ENCODE results near the gene KBTBD12. TPM values are rescaled to one million over a fixed set of nuclear protein-coding genes. Genes with fewer than 3 reads are reported as not detected.

KBTBD12 gene
- total RNA-seq, 1 donor from 2014 or later = not detected

DNA sequence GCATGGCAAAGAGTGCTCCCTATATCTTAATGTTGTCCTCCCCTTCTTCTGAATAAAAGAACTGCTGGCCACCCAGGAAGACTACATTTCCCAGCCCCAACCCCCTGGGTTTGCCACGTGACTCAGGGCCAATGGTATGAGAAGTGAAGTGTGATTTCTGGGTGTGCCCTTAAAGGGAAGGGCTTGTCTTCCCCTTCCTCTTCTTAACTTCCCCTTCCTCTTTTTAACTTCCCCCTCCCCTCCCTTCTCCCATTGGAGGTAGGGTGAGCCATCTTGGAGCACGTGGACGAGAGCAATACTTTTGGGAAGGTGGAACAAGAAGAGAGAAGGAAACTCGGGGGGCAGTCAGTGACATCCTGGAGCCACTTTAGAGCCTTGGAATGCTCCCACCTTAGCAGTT lies 6.8 kb upstream of the KBTBD12 start:
- peak overlapping the region; percentile 39 for H3K4me3 Mint-ChIP-seq
- H3K9me3 ChIP-seq (ENCODE audit: low read depth) = no peaks in the 10 kb centered on the region
- H3K79me2 ChIP-seq (ENCODE audit: low read depth) = no peaks in the 10 kb centered on the region
- no peak for TF ChIP-seq CTCF (IDR thresholded peaks at IDR 0.05)
- no peak for TF ChIP-seq EZH2 (IDR thresholded peaks at IDR 0.05)
- TF ChIP-seq EZH2phosphoT487 (IDR thresholded peaks at IDR 0.05) = no peak
- H3K36me3 ChIP-seq = no peaks in the 10 kb centered on the region
- no peaks in the 10 kb centered on the region for H3K4me1 Mint-ChIP-seq
- H3K9me3 Mint-ChIP-seq = no peaks in the 10 kb centered on the region
- H3K4me1 ChIP-seq = no peaks in the 10 kb centered on the region
- H3K27me3 ChIP-seq = peaks cover 6% of the 10 kb centered on the region
- no peak overlapping the region for H3K4me2 ChIP-seq
- H3K36me3 Mint-ChIP-seq = no peaks in the 10 kb centered on the region
- H3K27me3 Mint-ChIP-seq (ENCODE audit: insufficient read depth, low read depth) = peaks cover 10% of the 10 kb centered on the region
- no peaks in the 10 kb centered on the region for H3F3A ChIP-seq (ENCODE audit: low read depth)
- H3K27ac Mint-ChIP-seq = no peak overlapping the region
- no peak overlapping the region for H3K27ac ChIP-seq
- no peak for DNase-seq (ENCODE audit: low spot score)
- H3K9ac ChIP-seq = no peak overlapping the region
- H2AFZ ChIP-seq (replicated peaks) = no peak overlapping the region
- H3K4me3 ChIP-seq = no peak overlapping the region
- H4K20me1 ChIP-seq (ENCODE audit: low read depth) = no peaks in the 10 kb centered on the region

DNA sequence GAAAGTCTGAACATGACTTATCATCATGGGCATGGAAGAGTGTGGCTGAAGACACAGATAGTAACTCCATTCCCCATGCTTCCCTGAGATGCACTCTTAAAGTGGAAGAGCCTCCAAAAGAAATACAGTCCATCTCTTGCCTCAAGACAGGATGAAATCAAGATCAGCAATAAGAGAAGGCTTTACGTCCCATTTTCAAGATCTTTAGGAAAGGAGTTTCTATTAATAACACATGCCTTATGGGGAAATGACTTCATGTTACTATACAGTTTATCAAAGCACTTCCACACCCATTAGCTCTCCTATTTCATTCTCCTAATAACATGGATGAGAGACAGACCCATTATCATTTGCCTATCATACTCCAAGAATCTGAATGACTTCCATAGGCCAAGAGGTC lies 6.1 kb upstream of the KBTBD12 start:
- Histone ChIP-seq H3K27me3 (peaks cover 11% of the 10 kb centered on the region), H3K9ac (no peak overlapping the region), H2AFZ (replicated peaks) (no peak overlapping the region), H3K36me3 (no peaks in the 10 kb centered on the region), H3K4me1 (no peaks in the 10 kb centered on the region), H3K79me2 (ENCODE audit: low read depth) (no peaks in the 10 kb centered on the region), H3K9me3 (ENCODE audit: low read depth) (no peaks in the 10 kb centered on the region), H3K4me3 (no peak overlapping the region), H3F3A (ENCODE audit: low read depth) (no peaks in the 10 kb centered on the region), H4K20me1 (ENCODE audit: low read depth) (no peaks in the 10 kb centered on the region), H3K4me2 (no peak overlapping the region), H3K27ac (no peak overlapping the region)
- Mint-ChIP-seq H3K36me3 (no peaks in the 10 kb centered on the region), H3K4me1 (no peaks in the 10 kb centered on the region), H3K4me3 (no peak overlapping the region), H3K9me3 (peaks cover 3% of the 10 kb centered on the region), H3K27ac (no peak overlapping the region), H3K27me3 (ENCODE audit: insufficient read depth, low read depth) (peaks cover 8% of the 10 kb centered on the region)
- DNase-seq (ENCODE audit: low spot score) = no peak
- TF ChIP-seq EZH2phosphoT487 (IDR thresholded peaks at IDR 0.05) (no peak), CTCF (IDR thresholded peaks at IDR 0.05) (no peak), EZH2 (IDR thresholded peaks at IDR 0.05) (no peak)

DNA sequence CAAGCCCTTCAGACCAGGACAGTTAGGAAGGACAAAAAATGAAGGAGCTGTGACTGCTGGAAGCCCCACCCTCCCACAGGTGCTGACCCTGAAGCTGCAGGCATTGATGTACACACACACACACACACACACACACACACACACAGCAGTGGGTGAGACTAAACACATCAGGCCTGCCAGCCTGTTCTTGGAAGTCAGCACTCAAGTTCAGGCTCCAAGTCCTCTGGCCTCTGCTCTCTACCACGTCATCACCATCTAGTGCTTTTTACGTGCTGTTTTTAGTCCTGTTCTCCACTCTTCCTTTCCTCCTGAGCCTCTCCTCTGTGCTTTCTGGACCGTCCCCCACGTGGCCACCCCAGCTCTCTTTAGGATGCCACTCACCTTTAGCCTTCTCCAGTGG lies 5.4 kb upstream of the KBTBD12 start:
- DNase-seq (ENCODE audit: low spot score) = no peak
- no peaks in the 10 kb centered on the region for H3K9me3 ChIP-seq (ENCODE audit: low read depth)
- Mint-ChIP-seq H3K27me3 (ENCODE audit: insufficient read depth, low read depth) (peaks cover 9% of the 10 kb centered on the region), H3K9me3 (peaks cover 8% of the 10 kb centered on the region), H3K4me3 (no peak overlapping the region), H3K27ac (no peak overlapping the region), H3K36me3 (no peaks in the 10 kb centered on the region), H3K4me1 (no peaks in the 10 kb centered on the region)
- H3K4me1 ChIP-seq = no peaks in the 10 kb centered on the region
- H3K27me3 ChIP-seq = peaks cover 18% of the 10 kb centered on the region
- no peaks in the 10 kb centered on the region for H3K36me3 ChIP-seq
- H3K9ac ChIP-seq = no peak overlapping the region
- no peak overlapping the region for H2AFZ ChIP-seq (replicated peaks)
- no peak overlapping the region for H3K27ac ChIP-seq
- no peaks in the 10 kb centered on the region for H3K79me2 ChIP-seq (ENCODE audit: low read depth)
- no peaks in the 10 kb centered on the region for H3F3A ChIP-seq (ENCODE audit: low read depth)
- H3K4me3 ChIP-seq = no peak overlapping the region
- H3K4me2 ChIP-seq = no peak overlapping the region
- TF ChIP-seq CTCF (IDR thresholded peaks at IDR 0.05) = no peak
- TF ChIP-seq EZH2 (IDR thresholded peaks at IDR 0.05) = no peak
- no peak for TF ChIP-seq EZH2phosphoT487 (IDR thresholded peaks at IDR 0.05)
- H4K20me1 ChIP-seq (ENCODE audit: low read depth) = no peaks in the 10 kb centered on the region
